IPS DF 6.9 (cell line): ENCODE measurements around the gene DCLK2.

ENCODE experiments used
- DNase-seq: peaks from one replicate; pipeline ENCODE4 v3.0.0-alpha.2; 2013; ENCODE audit warnings: low read depth, low spot score
- H3K27ac ChIP-seq: one replicate; pipeline ENCODE4 v1.5.1; 2013; ENCODE audit warnings: low read length, control low read depth
- H3K27me3 ChIP-seq: 2 replicates; pipeline ENCODE4 v1.6.1; 2013; ENCODE audit warnings: mild to moderate bottlenecking, low read length; ENCODE audit not compliant: control insufficient read depth, insufficient read depth
- H3K36me3 ChIP-seq: 2 replicates; pipeline ENCODE4 v1.6.1; 2013; ENCODE audit warnings: low read length; ENCODE audit not compliant: control insufficient read depth, insufficient read depth
- H3K4me1 ChIP-seq: 2 replicates; pipeline ENCODE4 v1.6.1; 2013; ENCODE audit warnings: low read length; ENCODE audit not compliant: control insufficient read depth, insufficient read depth
- H3K4me3 ChIP-seq: 2 replicates; pipeline ENCODE4 v1.5.1; 2013; ENCODE audit warnings: mild to moderate bottlenecking, low read length
- H3K9me3 ChIP-seq: 2 replicates; pipeline ENCODE4 v1.6.1; 2013; ENCODE audit warnings: low read length, inconsistent platforms; ENCODE audit not compliant: control insufficient read depth, insufficient read depth
- WGBS: extraction: QIAGEN DNeasy Blood & Tissue Kit; methylation state at CpG from one replicate; pipeline ENCODE4 v1.1.7; 2013; ENCODE audit warnings: mixed read lengths, missing lambda C conversion rate; ENCODE audit not compliant: insufficient read length, insufficient coverage; 5-methylcytosine and 5-hydroxymethylcytosine counted together

DCLK2 gene

DNA sequence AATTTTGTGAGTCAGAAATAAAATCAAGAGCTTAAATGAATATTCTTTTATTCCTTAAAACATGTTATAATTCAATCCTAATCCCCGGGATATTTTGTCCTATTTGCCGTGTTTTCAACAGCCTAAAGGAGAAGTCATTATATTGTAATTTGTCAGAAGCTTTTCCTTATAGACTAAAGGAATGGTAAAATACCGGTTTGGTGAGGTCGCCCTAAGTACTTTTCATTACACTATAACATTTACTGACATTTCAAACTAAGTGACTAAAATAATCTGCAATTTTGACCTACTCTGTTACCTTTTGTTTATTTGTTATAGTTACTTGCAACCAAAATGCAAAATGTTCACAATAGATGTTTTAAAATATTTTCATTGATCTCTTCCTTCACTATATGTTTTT, 8.8 kb downstream of the DCLK2 start:
- Histone ChIP-seq H3K4me3 (no peak overlapping the region), H3K27ac (no peak overlapping the region), H3K9me3 (no peaks in the 10 kb centered on the region), H3K27me3 (no peaks in the 10 kb centered on the region), H3K36me3 (no peaks in the 10 kb centered on the region), H3K4me1 (no peaks in the 10 kb centered on the region)
- DNase-seq = no peak
- no CpG with 5 or more reads among the region's 4 CpGs for WGBS

- no CpG with 5 or more reads among the region's 5 CpGs for WGBS
Observed at GRCh38 chr4:150089732-150090131, 11.5 kb downstream of the DCLK2 start.

DNA sequence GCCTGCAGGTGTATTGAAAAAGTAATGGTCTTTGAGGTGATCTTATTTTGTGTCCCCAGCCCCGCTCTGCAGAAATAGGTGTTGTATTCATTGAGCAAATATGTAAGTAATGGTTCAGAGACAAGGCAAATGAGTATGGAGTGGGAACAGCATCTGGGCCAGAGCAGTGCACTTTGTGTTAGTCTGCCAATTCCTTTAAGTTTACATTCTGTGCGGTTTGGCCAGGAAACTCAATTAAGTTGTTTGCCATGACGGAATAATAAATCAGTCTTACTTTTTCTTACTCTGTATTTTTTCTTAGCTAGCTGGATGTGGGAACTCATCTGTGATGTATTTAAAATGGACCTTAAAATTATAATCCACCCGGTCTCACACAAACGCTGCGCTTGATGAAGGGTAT, 12.6 kb downstream of the DCLK2 start:
- no CpG with 5 or more reads among the region's 6 CpGs for WGBS
- Histone ChIP-seq H3K4me3 (no peak overlapping the region), H3K9me3 (no peaks in the 10 kb centered on the region), H3K27me3 (no peaks in the 10 kb centered on the region), H3K36me3 (no peaks in the 10 kb centered on the region), H3K4me1 (no peaks in the 10 kb centered on the region), H3K27ac (no peak overlapping the region)
- DNase-seq = no peak

More at GRCh38 chr4:150089732-150090131, 11.5 kb downstream of the DCLK2 start:
- no peaks in the 10 kb centered on the region for H3K9me3 ChIP-seq
- H3K27me3 ChIP-seq = no peaks in the 10 kb centered on the region
- no peak overlapping the region for H3K4me3 ChIP-seq
- H3K36me3 ChIP-seq = no peaks in the 10 kb centered on the region
- DNase-seq = no peak
- no peak overlapping the region for H3K27ac ChIP-seq
- no peaks in the 10 kb centered on the region for H3K4me1 ChIP-seq

- no peaks in the 10 kb centered on the region for H3K27me3 ChIP-seq
- H3K4me1 ChIP-seq = no peaks in the 10 kb centered on the region
- H3K36me3 ChIP-seq = no peaks in the 10 kb centered on the region
- no CpG with 5 or more reads among the region's 1 CpG for WGBS
- no peak overlapping the region for H3K4me3 ChIP-seq
- DNase-seq = no peak
- no peak overlapping the region for H3K27ac ChIP-seq
- H3K9me3 ChIP-seq = no peaks in the 10 kb centered on the region
Observed at GRCh38 chr4:150094676-150095075, 16.4 kb downstream of the DCLK2 start.

- WGBS = no CpG with 5 or more reads among the region's 3 CpGs
- H3K4me3 ChIP-seq = no peak overlapping the region
- H3K9me3 ChIP-seq = no peaks in the 10 kb centered on the region
- H3K4me1 ChIP-seq = no peaks in the 10 kb centered on the region
- DNase-seq = no peak
- no peaks in the 10 kb centered on the region for H3K36me3 ChIP-seq
- no peak overlapping the region for H3K27ac ChIP-seq
- H3K27me3 ChIP-seq = no peaks in the 10 kb centered on the region
Observed at GRCh38 chr4:150096625-150097024, 18.4 kb downstream of the DCLK2 start.

DNA sequence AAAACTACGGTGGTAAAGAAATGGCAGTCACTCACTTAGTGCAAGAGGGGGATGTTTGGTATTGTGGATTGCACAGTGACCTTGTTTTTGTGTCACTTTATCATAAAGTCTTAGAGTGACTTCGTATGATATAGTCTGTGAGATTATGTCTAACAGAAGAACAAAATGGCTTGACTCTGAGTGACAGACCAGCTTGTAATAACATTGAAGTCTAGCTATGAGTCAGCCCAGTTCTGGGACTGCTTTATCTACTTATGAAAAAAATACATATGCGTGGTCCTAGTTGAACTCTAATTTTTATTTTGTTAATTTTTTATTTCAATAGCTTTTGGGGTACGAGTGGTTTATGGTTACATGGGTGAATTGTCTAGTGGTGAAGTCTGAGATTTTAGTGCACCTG, 20.0 kb downstream of the DCLK2 start:
- no peaks in the 10 kb centered on the region for H3K4me1 ChIP-seq
- no CpG with 5 or more reads among the region's 4 CpGs for WGBS
- H3K27ac ChIP-seq = no peak overlapping the region
- no peak for DNase-seq
- H3K4me3 ChIP-seq = no peak overlapping the region
- H3K27me3 ChIP-seq = no peaks in the 10 kb centered on the region
- H3K36me3 ChIP-seq = no peaks in the 10 kb centered on the region
- H3K9me3 ChIP-seq = no peaks in the 10 kb centered on the region

GRCh38 chr4:150104404-150105027, 26.3 kb downstream of the DCLK2 start:
- no CpG with 5 or more reads among the region's 2 CpGs for WGBS
- no peak overlapping the region for H3K27ac ChIP-seq
- no peak for DNase-seq

GRCh38 chr4:150106886-150107285, 28.6 kb downstream of the DCLK2 start:
- Histone ChIP-seq H3K27ac (no peak overlapping the region), H3K4me3 (no peak overlapping the region), H3K27me3 (no peaks in the 10 kb centered on the region), H3K9me3 (no peaks in the 10 kb centered on the region), H3K4me1 (no peaks in the 10 kb centered on the region), H3K36me3 (no peaks in the 10 kb centered on the region)
- no CpG with 5 or more reads among the region's 3 CpGs for WGBS
- DNase-seq = no peak

More at GRCh38 chr4:150104404-150105027, 26.3 kb downstream of the DCLK2 start:
- H3K9me3 ChIP-seq = no peaks in the 10 kb centered on the region
- no peaks in the 10 kb centered on the region for H3K4me1 ChIP-seq
- no peaks in the 10 kb centered on the region for H3K36me3 ChIP-seq
- no peak overlapping the region for H3K4me3 ChIP-seq
- H3K27me3 ChIP-seq = no peaks in the 10 kb centered on the region

- Histone ChIP-seq H3K27ac (no peak overlapping the region), H3K27me3 (no peaks in the 10 kb centered on the region), H3K4me3 (no peak overlapping the region), H3K4me1 (no peaks in the 10 kb centered on the region), H3K9me3 (no peaks in the 10 kb centered on the region), H3K36me3 (no peaks in the 10 kb centered on the region)
- DNase-seq = no peak
- no CpG with 5 or more reads among the region's 1 CpG for WGBS
Observed at GRCh38 chr4:150108691-150109090, 30.4 kb downstream of the DCLK2 start.

- Histone ChIP-seq H3K27me3 (no peaks in the 10 kb centered on the region), H3K4me1 (no peaks in the 10 kb centered on the region), H3K9me3 (no peaks in the 10 kb centered on the region), H3K36me3 (no peaks in the 10 kb centered on the region), H3K27ac (no peak overlapping the region), H3K4me3 (no peak overlapping the region)
- WGBS = no CpG with 5 or more reads among the region's 1 CpG
- DNase-seq = no peak
Observed at GRCh38 chr4:150114641-150115040, 36.4 kb downstream of the DCLK2 start.

GRCh38 chr4:150115851-150116250, 37.6 kb downstream of the DCLK2 start:
- H3K27ac ChIP-seq = no peak overlapping the region
- WGBS = no CpG with 5 or more reads among the region's 2 CpGs
- no peaks in the 10 kb centered on the region for H3K27me3 ChIP-seq
- H3K4me1 ChIP-seq = no peaks in the 10 kb centered on the region
- no peaks in the 10 kb centered on the region for H3K36me3 ChIP-seq
- H3K4me3 ChIP-seq = no peak overlapping the region
- DNase-seq = no peak
- no peaks in the 10 kb centered on the region for H3K9me3 ChIP-seq
